ENCODE measurements around the gene BMP7. TPM values are rescaled to one million over a fixed set of nuclear protein-coding genes. Genes with fewer than 3 reads are reported as not detected.

BMP7 gene
- total RNA-seq, 1 donor from 2014 or later = 3.7 TPM

- H3K9ac ChIP-seq (ENCODE audit: low read depth in 1 of 3, low read length in 3 of 3) = no peak overlapping the region
- H3K36me3 ChIP-seq (ENCODE audit: control insufficient read depth in 3 of 3, insufficient read depth in 3 of 3, low read length in 3 of 3) = no peaks in the 10 kb centered on the region
- no peak overlapping the region for H3K4me3 ChIP-seq (ENCODE audit: low read length in 3 of 3)
- H3K4me1 ChIP-seq (ENCODE audit: control insufficient read depth in 3 of 3, insufficient read depth in 3 of 3, low read length in 3 of 3) = peaks cover 7 to 13% (median 8%) of the 10 kb centered on the region in 3 donors
- H3K27me3 ChIP-seq (ENCODE audit: control insufficient read depth in 3 of 3, insufficient read depth in 3 of 3, low read length in 3 of 3) = peaks cover 0 to 8% (median 3%) of the 10 kb centered on the region in 3 donors
- no peaks in the 10 kb centered on the region for H3K9me3 ChIP-seq (ENCODE audit: control insufficient read depth in 3 of 3, low read length in 3 of 3)
- H3K27ac ChIP-seq (ENCODE audit: low read depth, low read length) = no peak overlapping the region
These were observed 51.0 kb downstream of the BMP7 start for GRCh38 chr20:57215426-57215825.

GRCh38 chr20:57214948-57215347 is 51.5 kb downstream of the BMP7 start:
- H3K9ac ChIP-seq (ENCODE audit: low read depth in 1 of 3, low read length in 3 of 3) = no peak overlapping the region
- no peak overlapping the region for H3K4me3 ChIP-seq (ENCODE audit: low read length in 3 of 3)
- H3K4me1 ChIP-seq (ENCODE audit: control insufficient read depth in 3 of 3, insufficient read depth in 3 of 3, low read length in 3 of 3) = peaks cover 7 to 13% (median 8%) of the 10 kb centered on the region in 3 donors
- H3K9me3 ChIP-seq (ENCODE audit: control insufficient read depth in 3 of 3, low read length in 3 of 3) = no peaks in the 10 kb centered on the region
- H3K27ac ChIP-seq (ENCODE audit: low read depth, low read length) = no peak overlapping the region
- H3K27me3 ChIP-seq (ENCODE audit: control insufficient read depth in 3 of 3, insufficient read depth in 3 of 3, low read length in 3 of 3) = peaks cover 0 to 8% (median 3%) of the 10 kb centered on the region in 3 donors
- no peaks in the 10 kb centered on the region for H3K36me3 ChIP-seq (ENCODE audit: control insufficient read depth in 3 of 3, insufficient read depth in 3 of 3, low read length in 3 of 3)

DNA sequence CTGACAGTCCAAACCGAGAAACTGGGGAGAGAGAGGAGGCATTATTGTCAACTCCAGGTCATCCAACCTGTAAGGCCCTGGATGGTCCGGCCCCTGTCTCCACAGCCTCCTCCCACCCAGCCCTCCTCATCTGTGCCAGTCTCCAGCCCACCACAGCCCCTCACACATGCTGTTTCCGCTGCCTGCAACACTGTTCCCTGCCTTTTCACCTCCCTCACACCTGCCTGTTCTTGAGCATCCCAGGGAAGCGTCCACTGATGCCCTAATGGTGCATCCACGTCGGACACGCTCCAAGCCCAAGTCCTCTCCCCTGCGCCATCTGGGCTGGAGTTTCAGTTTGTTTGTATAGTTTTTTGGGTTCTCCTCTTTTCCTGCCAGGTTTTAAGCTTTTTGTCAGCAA is 52.0 kb downstream of the BMP7 start:
- Histone ChIP-seq H3K4me3 (ENCODE audit: low read length in 3 of 3) (no peak overlapping the region), H3K27ac (ENCODE audit: low read depth, low read length) (no peak overlapping the region), H3K36me3 (ENCODE audit: control insufficient read depth in 3 of 3, insufficient read depth in 3 of 3, low read length in 3 of 3) (no peaks in the 10 kb centered on the region), H3K9ac (ENCODE audit: low read depth in 1 of 3, low read length in 3 of 3) (no peak overlapping the region), H3K9me3 (ENCODE audit: control insufficient read depth in 3 of 3, low read length in 3 of 3) (no peaks in the 10 kb centered on the region), H3K27me3 (ENCODE audit: control insufficient read depth in 3 of 3, insufficient read depth in 3 of 3, low read length in 3 of 3) (peaks cover 0 to 8% (median 3%) of the 10 kb centered on the region in 3 donors), H3K4me1 (ENCODE audit: control insufficient read depth in 3 of 3, insufficient read depth in 3 of 3, low read length in 3 of 3) (peaks cover 7 to 13% (median 8%) of the 10 kb centered on the region in 3 donors)

DNA sequence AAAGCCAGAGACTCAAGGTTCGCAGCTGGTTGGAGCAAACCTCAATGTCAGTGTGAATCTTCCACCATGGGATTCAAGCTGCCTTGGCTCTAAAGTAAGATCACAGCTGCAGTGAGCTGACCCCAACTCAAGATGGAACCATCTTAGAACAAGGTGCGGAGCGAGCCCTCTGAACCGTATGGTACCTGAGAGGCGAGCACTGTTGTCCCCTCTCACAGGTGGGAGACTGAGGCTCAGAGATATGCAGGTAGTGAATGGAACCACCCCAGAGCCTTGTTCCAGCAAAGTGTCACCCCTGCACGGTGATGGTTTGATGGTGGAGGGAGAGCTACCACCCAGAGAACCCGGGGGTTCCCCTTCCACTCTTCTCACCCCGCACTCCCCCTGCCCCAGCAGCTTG is 52.5 kb downstream of the BMP7 start:
- Histone ChIP-seq H3K27me3 (ENCODE audit: control insufficient read depth in 3 of 3, insufficient read depth in 3 of 3, low read length in 3 of 3) (peaks cover 0 to 8% (median 3%) of the 10 kb centered on the region in 3 donors), H3K4me3 (ENCODE audit: low read length in 3 of 3) (no peak overlapping the region), H3K4me1 (ENCODE audit: control insufficient read depth in 3 of 3, insufficient read depth in 3 of 3, low read length in 3 of 3) (peaks cover 7 to 13% (median 8%) of the 10 kb centered on the region in 3 donors), H3K27ac (ENCODE audit: low read depth, low read length) (no peak overlapping the region), H3K36me3 (ENCODE audit: control insufficient read depth in 3 of 3, insufficient read depth in 3 of 3, low read length in 3 of 3) (no peaks in the 10 kb centered on the region), H3K9me3 (ENCODE audit: control insufficient read depth in 3 of 3, low read length in 3 of 3) (no peaks in the 10 kb centered on the region), H3K9ac (ENCODE audit: low read depth in 1 of 3, low read length in 3 of 3) (no peak overlapping the region)

GRCh38 chr20:57213291-57213690 is 53.1 kb downstream of the BMP7 start:
- Histone ChIP-seq H3K9me3 (ENCODE audit: control insufficient read depth in 3 of 3, low read length in 3 of 3) (no peaks in the 10 kb centered on the region), H3K27me3 (ENCODE audit: control insufficient read depth in 3 of 3, insufficient read depth in 3 of 3, low read length in 3 of 3) (peaks cover 0 to 8% (median 3%) of the 10 kb centered on the region in 3 donors), H3K36me3 (ENCODE audit: control insufficient read depth in 3 of 3, insufficient read depth in 3 of 3, low read length in 3 of 3) (no peaks in the 10 kb centered on the region), H3K9ac (ENCODE audit: low read depth in 1 of 3, low read length in 3 of 3) (no peak overlapping the region), H3K27ac (ENCODE audit: low read depth, low read length) (no peak overlapping the region), H3K4me1 (ENCODE audit: control insufficient read depth in 3 of 3, insufficient read depth in 3 of 3, low read length in 3 of 3) (peaks cover 7 to 13% (median 8%) of the 10 kb centered on the region in 3 donors), H3K4me3 (ENCODE audit: low read length in 3 of 3) (no peak overlapping the region)

DNA sequence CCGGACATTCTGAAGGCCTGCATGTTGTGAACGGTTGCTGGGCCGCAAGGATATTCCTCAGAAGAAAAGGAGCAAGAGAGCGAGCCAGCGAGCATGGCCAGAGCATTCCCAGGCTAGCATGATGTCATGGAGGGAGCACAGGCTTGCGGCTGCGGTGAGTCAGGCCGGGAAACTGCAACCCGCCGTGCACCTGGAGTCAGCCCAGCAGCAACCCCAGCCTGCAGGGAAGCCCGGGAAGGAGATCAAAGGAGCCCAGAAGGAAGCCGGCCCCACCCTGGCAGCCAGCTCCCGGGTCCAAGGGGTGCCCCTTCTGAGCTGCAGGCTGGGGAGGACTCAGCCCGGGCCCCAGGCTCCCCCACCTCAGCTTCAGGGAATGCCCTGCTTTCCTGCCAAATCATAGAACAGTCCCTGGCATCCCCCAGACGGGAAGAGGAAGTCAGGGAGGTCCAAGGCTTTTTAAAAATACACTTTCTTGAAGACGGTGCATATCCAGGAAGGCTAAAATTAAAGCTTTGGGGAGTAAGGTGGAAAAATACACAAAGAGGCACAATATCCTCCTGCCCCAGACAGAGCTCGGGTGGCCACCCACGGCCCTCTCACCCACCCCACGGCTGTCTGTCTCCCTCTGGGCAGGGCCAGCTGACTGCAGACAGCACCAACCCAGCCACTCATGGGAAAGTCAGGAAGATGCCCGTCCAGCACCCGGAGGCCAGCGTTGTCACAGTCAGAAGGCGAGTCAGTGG is 53.7 kb downstream of the BMP7 start:
- Histone ChIP-seq H3K9me3 (ENCODE audit: control insufficient read depth in 3 of 3, low read length in 3 of 3) (no peaks in the 10 kb centered on the region), H3K4me3 (ENCODE audit: low read length in 3 of 3) (no peak overlapping the region), H3K9ac (ENCODE audit: low read depth in 1 of 3, low read length in 3 of 3) (peak overlapping the region in 1 of 3 donors; percentile 25), H3K27ac (ENCODE audit: low read depth, low read length) (no peak overlapping the region), H3K36me3 (ENCODE audit: control insufficient read depth in 3 of 3, insufficient read depth in 3 of 3, low read length in 3 of 3) (no peaks in the 10 kb centered on the region), H3K4me1 (ENCODE audit: control insufficient read depth in 3 of 3, insufficient read depth in 3 of 3, low read length in 3 of 3) (peaks cover 7 to 13% (median 8%) of the 10 kb centered on the region in 3 donors), H3K27me3 (ENCODE audit: control insufficient read depth in 3 of 3, insufficient read depth in 3 of 3, low read length in 3 of 3) (peaks cover 0 to 8% (median 3%) of the 10 kb centered on the region in 3 donors)

- Histone ChIP-seq H3K27me3 (ENCODE audit: control insufficient read depth in 3 of 3, insufficient read depth in 3 of 3, low read length in 3 of 3) (peaks cover 0 to 8% (median 3%) of the 10 kb centered on the region in 3 donors), H3K9me3 (ENCODE audit: control insufficient read depth in 3 of 3, low read length in 3 of 3) (no peaks in the 10 kb centered on the region), H3K4me1 (ENCODE audit: control insufficient read depth in 3 of 3, insufficient read depth in 3 of 3, low read length in 3 of 3) (peaks cover 7 to 13% (median 8%) of the 10 kb centered on the region in 3 donors), H3K4me3 (ENCODE audit: low read length in 3 of 3) (no peak overlapping the region), H3K36me3 (ENCODE audit: control insufficient read depth in 3 of 3, insufficient read depth in 3 of 3, low read length in 3 of 3) (no peaks in the 10 kb centered on the region), H3K27ac (ENCODE audit: low read depth, low read length) (no peak overlapping the region), H3K9ac (ENCODE audit: low read depth in 1 of 3, low read length in 3 of 3) (peak overlapping the region in 1 of 3 donors; percentile 25)
These were observed 54.4 kb downstream of the BMP7 start for GRCh38 chr20:57211908-57212533.

DNA sequence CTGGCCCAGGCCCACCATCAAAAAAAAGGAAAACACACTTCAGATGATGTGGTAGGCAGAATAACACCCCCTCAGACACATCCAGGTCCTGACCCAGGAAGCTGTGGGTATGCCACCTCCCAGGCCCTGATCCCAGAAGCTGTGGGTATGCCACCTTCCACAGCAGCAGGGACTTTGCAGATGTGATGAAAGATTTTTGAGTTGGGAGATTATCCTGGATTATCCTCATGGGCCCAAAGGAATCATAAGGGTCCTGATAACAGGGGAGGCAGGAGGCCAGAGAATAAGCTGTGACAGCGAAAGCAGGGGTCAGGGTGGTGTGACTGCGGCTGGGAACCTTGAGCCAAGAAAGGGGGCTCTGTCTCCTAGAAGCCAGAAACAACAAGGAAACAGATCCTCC is 55.0 kb downstream of the BMP7 start:
- Histone ChIP-seq H3K36me3 (ENCODE audit: control insufficient read depth in 3 of 3, insufficient read depth in 3 of 3, low read length in 3 of 3) (no peaks in the 10 kb centered on the region), H3K9me3 (ENCODE audit: control insufficient read depth in 3 of 3, low read length in 3 of 3) (peaks cover 0 to 3% (median 0%) of the 10 kb centered on the region in 3 donors), H3K27me3 (ENCODE audit: control insufficient read depth in 3 of 3, insufficient read depth in 3 of 3, low read length in 3 of 3) (peaks cover 0 to 8% (median 3%) of the 10 kb centered on the region in 3 donors), H3K4me1 (ENCODE audit: control insufficient read depth in 3 of 3, insufficient read depth in 3 of 3, low read length in 3 of 3) (peaks cover 7 to 13% (median 8%) of the 10 kb centered on the region in 3 donors), H3K9ac (ENCODE audit: low read depth in 1 of 3, low read length in 3 of 3) (no peak overlapping the region), H3K27ac (ENCODE audit: low read depth, low read length) (no peak overlapping the region), H3K4me3 (ENCODE audit: low read length in 3 of 3) (no peak overlapping the region)

- Histone ChIP-seq H3K4me1 (ENCODE audit: control insufficient read depth in 3 of 3, insufficient read depth in 3 of 3, low read length in 3 of 3) (peaks cover 7 to 13% (median 8%) of the 10 kb centered on the region in 3 donors), H3K27me3 (ENCODE audit: control insufficient read depth in 3 of 3, insufficient read depth in 3 of 3, low read length in 3 of 3) (peaks cover 0 to 4% (median 3%) of the 10 kb centered on the region in 3 donors), H3K27ac (ENCODE audit: low read depth, low read length) (no peak overlapping the region), H3K4me3 (ENCODE audit: low read length in 3 of 3) (no peak overlapping the region), H3K36me3 (ENCODE audit: control insufficient read depth in 3 of 3, insufficient read depth in 3 of 3, low read length in 3 of 3) (no peaks in the 10 kb centered on the region), H3K9me3 (ENCODE audit: control insufficient read depth in 3 of 3, low read length in 3 of 3) (peaks cover 0 to 4% (median 0%) of the 10 kb centered on the region in 3 donors), H3K9ac (ENCODE audit: low read depth in 1 of 3, low read length in 3 of 3) (no peak overlapping the region)
These were observed 55.5 kb downstream of the BMP7 start for GRCh38 chr20:57210911-57211280.
